ENCODE data around the gene AVPI1. TPM values are rescaled to one million over a fixed set of nuclear protein-coding genes. Genes with fewer than 3 reads are reported as not detected.

The AVPI1 gene, protein sequence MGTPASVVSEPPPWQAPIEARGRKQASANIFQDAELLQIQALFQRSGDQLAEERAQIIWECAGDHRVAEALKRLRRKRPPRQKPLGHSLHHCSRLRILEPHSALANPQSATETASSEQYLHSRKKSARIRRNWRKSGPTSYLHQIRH
- 10 to 100 TPM in 1 of 5 donors, 1 to 10 TPM in 4; 2.4 to 10.0 (median 3.6) TPM for total RNA-seq
- total RNA-seq (2013) = 2.5 TPM
- 0.11 to 15.8 (median 2.0) reads per million in 29 experiments for total RNA-seq

DNA sequence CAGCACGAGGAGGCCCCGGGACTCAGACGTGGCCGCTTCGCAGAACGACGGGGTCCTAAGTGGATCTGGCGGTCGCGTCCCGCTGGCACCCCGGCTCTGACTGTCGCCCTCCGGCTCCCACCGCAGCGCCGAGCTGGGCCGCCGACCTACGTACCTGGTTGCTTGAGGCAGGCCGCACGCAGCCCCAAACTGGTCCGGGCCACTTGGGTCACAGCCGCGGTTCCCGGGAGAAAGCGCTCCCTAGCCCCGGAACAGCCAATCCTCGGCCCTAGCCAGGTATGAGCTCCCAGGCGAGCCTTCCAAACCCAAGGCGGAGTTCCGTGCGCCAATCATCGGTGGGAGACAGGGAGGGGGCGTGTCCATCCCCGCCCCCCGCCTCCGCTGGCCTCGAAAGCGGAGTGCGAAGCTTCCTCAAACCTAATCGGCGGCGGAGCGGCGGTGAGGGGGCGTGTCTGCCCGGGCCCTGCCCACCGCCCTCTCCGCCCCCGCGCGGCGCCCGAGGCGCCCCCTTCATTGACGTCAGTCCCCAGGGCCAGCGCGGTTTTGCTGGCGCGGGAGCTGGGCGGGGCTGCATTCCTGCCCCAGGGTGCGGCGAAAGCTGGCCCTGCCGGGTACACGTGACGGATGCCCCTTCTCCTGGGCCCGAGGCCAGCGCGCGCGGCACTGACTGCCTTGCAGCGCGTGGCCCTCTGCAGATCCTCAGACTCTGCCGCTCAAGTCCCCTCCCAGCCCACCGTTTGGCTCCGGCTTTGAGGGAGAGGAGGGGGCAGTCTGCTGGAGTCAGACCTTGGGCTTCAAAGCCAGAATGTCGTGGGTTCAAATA, at the start of gene AVPI1:
TSS of gene AVPI1 (minus strand) at position 280 of the 823 bp plus-strand sequence. CDS start 7,336 bp downstream, outside the sequence.
- no peaks in the 10 kb centered on the region for H3K27me3 ChIP-seq (replicated peaks in 1 of 2; ENCODE audit: control insufficient read depth in 2 of 2, extremely low read depth in 1 of 2, insufficient read depth in 2 of 2, low read length in 1 of 2)
- CTCF ChIA-PET = interaction anchor here (0.6 to 3.3 kb wide), 14 partner anchors 8 to 182 kb away, joined by 3 to 22 read pairs (median 7); partner anchors contain the start of genes PI4K2A (in 1 of the 2) and ZFYVE27 (in 1 of the 2)
- H3K36me3 ChIP-seq (ENCODE audit: control insufficient read depth in 2 of 2, extremely low read depth in 1 of 2, insufficient read depth in 1 of 2, low read length in 1 of 2) = no peaks in the 10 kb centered on the region
- peak within 1 kb of the TSS; percentile 47 to 79 for H3K27ac Mint-ChIP-seq
- ATAC-seq (replicated peaks in 1 of 4) (peak; percentile 90 to 97 (median 91)), DNase-seq (peak; percentile 82 to 97 (median 94))
- H3K27ac ChIP-seq (ENCODE audit: low read length) = peak within 1 kb of the TSS; percentile 70
- H3K9me3 ChIP-seq = no peaks in the 10 kb centered on the region
- H3K4me3 ChIP-seq (ENCODE audit: control insufficient read depth in 1 of 2, extremely low read depth in 1 of 2, low read length in 1 of 2) = peak within 1 kb of the TSS; percentile 71 to 76
- peaks cover 18 to 32% (median 22%) of the 10 kb centered on the region in 3 donors for H3K4me1 Mint-ChIP-seq
- peaks cover 0 to 25% of the 10 kb centered on the region in 2 experiments for H3K4me1 ChIP-seq (ENCODE audit: control insufficient read depth in 1 of 2, extremely low read depth in 1 of 2, insufficient read depth in 2 of 2, low read length in 2 of 2)
- H3K27me3 Mint-ChIP-seq = no peaks in the 10 kb centered on the region
- H3K9me3 Mint-ChIP-seq = no peaks in the 10 kb centered on the region
- POLR2A ChIA-PET = interaction anchor here (0.6 to 1.3 kb wide), 5 partner anchors 13 to 50 kb away, joined by 3 to 10 read pairs (median 3); partner anchors contain the start of gene ZFYVE27 (in 2 of the 2)
- H3K36me3 Mint-ChIP-seq = no peaks in the 10 kb centered on the region
- under 1% methylated on average over 73 of the region's 78 CpGs for WGBS (ENCODE audit: insufficient coverage)
- peak within 1 kb of the TSS; percentile 82 to 88 (median 85) for H3K4me3 Mint-ChIP-seq

DNA sequence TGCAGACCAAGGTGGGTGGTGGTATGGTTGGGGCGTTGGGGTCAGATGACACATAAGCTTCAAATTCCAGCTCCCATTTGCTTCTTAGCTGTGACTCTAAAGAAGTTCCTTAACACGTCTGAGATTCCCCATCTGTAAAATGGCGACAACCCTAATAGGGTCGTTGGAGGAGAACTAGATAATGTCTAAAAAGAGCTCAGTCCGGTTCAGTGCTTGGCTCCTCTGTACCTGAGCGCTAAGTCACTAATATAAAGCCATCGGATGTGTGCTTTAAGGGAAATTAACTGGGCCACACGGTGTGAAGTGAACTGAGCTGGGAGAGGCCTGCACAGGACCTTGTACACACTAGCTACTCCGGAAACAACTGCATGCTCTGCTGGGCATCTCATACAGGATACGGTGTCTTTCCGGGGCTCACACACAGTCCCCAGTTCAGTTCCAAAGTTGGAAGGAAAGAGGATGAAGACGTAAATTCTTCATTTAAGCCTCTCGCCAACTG, 49.4 kb upstream of the AVPI1 start:
- ChIA-PET POLR2A (interaction anchor here (0.6 to 1.3 kb wide), 7 partner anchors 12 to 59 kb away, joined by 3 to 10 read pairs (median 3); partner anchors contain the start of gene AVPI1 (in 2 of the 2)), CTCF (interaction anchor here (0.6 to 4.9 kb wide), 18 partner anchors 11 to 322 kb away, joined by 3 to 29 read pairs (median 4); partner anchors contain the start of genes AVPI1 (in 1 of the 2), MARVELD1 (in 1 of the 2) and PI4K2A (in 1 of the 2))
- peaks cover 14% of the 10 kb centered on the region for H3K36me3 Mint-ChIP-seq
- WGBS (ENCODE audit: insufficient coverage) = 79% methylated on average over 9 of the region's 13 CpGs
- Histone ChIP-seq H3K27me3 (replicated peaks in 1 of 2; ENCODE audit: control insufficient read depth in 2 of 2, extremely low read depth in 1 of 2, insufficient read depth in 2 of 2, low read length in 1 of 2) (peaks cover 0 to under 1% of the 10 kb centered on the region in 2 experiments), H3K36me3 (ENCODE audit: control insufficient read depth in 2 of 2, extremely low read depth in 1 of 2, insufficient read depth in 1 of 2, low read length in 1 of 2) (peaks cover 0 to 13% of the 10 kb centered on the region in 2 donors), H3K9me3 (no peaks in the 10 kb centered on the region), H3K4me3 (ENCODE audit: control insufficient read depth in 1 of 2, extremely low read depth in 1 of 2, low read length in 1 of 2) (peak overlapping the region; percentile 91 to 96), H3K4me1 (ENCODE audit: control insufficient read depth in 1 of 2, extremely low read depth in 1 of 2, insufficient read depth in 2 of 2, low read length in 2 of 2) (peaks cover 6 to 32% of the 10 kb centered on the region in 2 experiments), H3K27ac (ENCODE audit: low read length) (peak overlapping the region; percentile 89)
- H3K4me3 Mint-ChIP-seq = peak overlapping the region; percentile 92 to 93 (median 93)
- H3K9me3 Mint-ChIP-seq = no peaks in the 10 kb centered on the region
- H3K27me3 Mint-ChIP-seq = peaks cover 0 to 2% of the 10 kb centered on the region in 2 donors
- no peak for DNase-seq
- H3K4me1 Mint-ChIP-seq = peaks cover 47 to 56% (median 55%) of the 10 kb centered on the region in 3 donors
- peak overlapping the region; percentile 94 to 96 for H3K27ac Mint-ChIP-seq
- peak; percentile 8 to 33 (median 16) for ATAC-seq (replicated peaks in 1 of 4)

DNA sequence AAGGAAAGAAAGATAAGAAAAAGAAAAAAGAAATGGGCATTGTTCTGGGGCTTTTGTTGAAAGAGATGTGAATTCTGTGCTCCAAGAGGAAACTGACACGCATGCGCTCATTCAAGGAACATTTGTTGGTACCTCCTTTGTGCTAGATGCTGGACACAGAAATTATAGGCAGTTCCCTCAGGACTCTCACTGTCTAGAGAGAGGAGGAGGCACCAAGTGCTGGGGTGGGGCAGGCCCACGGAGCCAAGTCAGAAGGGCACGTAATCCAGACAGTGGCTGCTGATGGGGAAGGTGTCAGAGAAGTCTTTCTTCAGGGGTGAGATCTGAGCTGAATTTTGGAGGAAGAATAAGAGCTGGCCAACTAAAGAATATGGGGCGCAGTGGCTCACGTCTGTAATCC, 47.0 kb upstream of the AVPI1 start:
- DNase-seq (no peak), ATAC-seq (replicated peaks in 1 of 4) (no peak)
- peaks cover 24 to 33% (median 31%) of the 10 kb centered on the region in 3 donors for H3K4me1 Mint-ChIP-seq
- H3K4me3 ChIP-seq (ENCODE audit: control insufficient read depth in 1 of 2, extremely low read depth in 1 of 2, low read length in 1 of 2) = no peak overlapping the region
- no peaks in the 10 kb centered on the region for H3K36me3 Mint-ChIP-seq
- H3K9me3 ChIP-seq = no peaks in the 10 kb centered on the region
- peaks cover 0 to 9% of the 10 kb centered on the region in 2 experiments for H3K27me3 ChIP-seq (replicated peaks in 1 of 2; ENCODE audit: control insufficient read depth in 2 of 2, extremely low read depth in 1 of 2, insufficient read depth in 2 of 2, low read length in 1 of 2)
- peaks cover 6 to 25% of the 10 kb centered on the region in 2 experiments for H3K4me1 ChIP-seq (ENCODE audit: control insufficient read depth in 1 of 2, extremely low read depth in 1 of 2, insufficient read depth in 2 of 2, low read length in 2 of 2)
- 88% methylated on average over 4 of the region's 6 CpGs for WGBS (ENCODE audit: insufficient coverage)
- no peaks in the 10 kb centered on the region for H3K9me3 Mint-ChIP-seq
- H3K27me3 Mint-ChIP-seq = peaks cover 0 to 8% of the 10 kb centered on the region in 2 donors
- H3K36me3 ChIP-seq (ENCODE audit: control insufficient read depth in 2 of 2, extremely low read depth in 1 of 2, insufficient read depth in 1 of 2, low read length in 1 of 2) = peaks cover 0 to 5% of the 10 kb centered on the region in 2 donors
- H3K4me3 Mint-ChIP-seq = no peak overlapping the region
- no peak overlapping the region for H3K27ac Mint-ChIP-seq
- ChIA-PET CTCF (interaction anchor here (0.6 to 4.9 kb wide), 10 partner anchors 25 to 453 kb away, joined by 3 to 29 read pairs (median 4); partner anchors contain the start of gene AVPI1 (in 1 of the 2)), POLR2A (interaction anchor here in 1 of 2 donors (0.6 kb wide), 1 partner anchor 17 kb away, joined by 4 read pairs; no protein-coding TSS in a partner anchor)
- no peak overlapping the region for H3K27ac ChIP-seq (ENCODE audit: low read length)

DNA sequence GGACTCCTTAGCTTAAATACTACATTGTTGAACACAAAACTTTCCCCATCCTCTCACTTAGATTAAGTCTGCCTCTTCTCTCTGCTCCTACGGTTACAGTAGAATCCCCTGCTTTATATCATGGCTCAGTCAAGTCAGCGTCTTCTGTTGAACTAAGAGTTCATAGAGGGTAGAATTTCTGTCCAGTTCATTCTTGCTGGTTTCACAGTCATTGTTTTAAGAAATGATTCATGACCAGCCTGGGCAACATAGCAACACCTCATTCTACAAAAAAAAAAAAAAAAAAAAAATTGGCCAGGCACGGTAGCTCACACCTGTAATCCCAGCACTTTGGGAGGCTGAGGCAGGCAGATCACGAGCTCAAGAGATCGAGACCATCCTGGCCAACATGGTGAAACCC, 46.2 kb upstream of the AVPI1 start:
- no peak overlapping the region for H3K4me3 Mint-ChIP-seq
- ChIA-PET CTCF (interaction anchor here (0.6 to 4.9 kb wide), 11 partner anchors 21 to 454 kb away, joined by 3 to 29 read pairs (median 4); partner anchors contain the start of gene AVPI1 (in 1 of the 2)), POLR2A (no interaction called here)
- no peaks in the 10 kb centered on the region for H3K36me3 ChIP-seq (ENCODE audit: control insufficient read depth in 2 of 2, extremely low read depth in 1 of 2, insufficient read depth in 1 of 2, low read length in 1 of 2)
- H3K9me3 ChIP-seq = no peaks in the 10 kb centered on the region
- no peak for DNase-seq
- no peaks in the 10 kb centered on the region for H3K36me3 Mint-ChIP-seq
- H3K4me1 ChIP-seq (ENCODE audit: control insufficient read depth in 1 of 2, extremely low read depth in 1 of 2, insufficient read depth in 2 of 2, low read length in 2 of 2) = peaks cover 5 to 17% of the 10 kb centered on the region in 2 experiments
- peaks cover 19 to 27% (median 25%) of the 10 kb centered on the region in 3 donors for H3K4me1 Mint-ChIP-seq
- H3K27ac ChIP-seq (ENCODE audit: low read length) = no peak overlapping the region
- H3K27me3 Mint-ChIP-seq = peaks cover 0 to 8% of the 10 kb centered on the region in 2 donors
- H3K27ac Mint-ChIP-seq = no peak overlapping the region
- WGBS (ENCODE audit: insufficient coverage) = 83% methylated on average over 2 of the region's 5 CpGs
- peaks cover 0 to 13% of the 10 kb centered on the region in 2 experiments for H3K27me3 ChIP-seq (replicated peaks in 1 of 2; ENCODE audit: control insufficient read depth in 2 of 2, extremely low read depth in 1 of 2, insufficient read depth in 2 of 2, low read length in 1 of 2)
- no peaks in the 10 kb centered on the region for H3K9me3 Mint-ChIP-seq
- no peak for ATAC-seq (replicated peaks in 1 of 4)
- no peak overlapping the region for H3K4me3 ChIP-seq (ENCODE audit: control insufficient read depth in 1 of 2, extremely low read depth in 1 of 2, low read length in 1 of 2)

DNA sequence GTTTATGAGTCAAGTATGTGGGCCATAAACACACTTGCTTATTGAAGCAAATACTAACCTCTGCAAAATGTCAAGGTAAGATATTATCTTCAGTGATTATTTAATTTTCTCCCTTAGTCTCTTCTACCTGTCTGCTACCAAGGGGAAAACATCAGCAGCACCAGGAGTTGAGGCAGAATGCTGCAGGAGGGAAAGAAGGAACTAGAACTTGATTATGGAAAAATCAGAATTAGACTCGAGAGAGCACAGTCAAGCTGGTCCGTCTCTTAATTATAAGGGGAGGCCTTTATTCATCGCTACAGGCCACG, 45.0 kb upstream of the AVPI1 start:
- H3K9me3 Mint-ChIP-seq = no peaks in the 10 kb centered on the region
- Histone ChIP-seq H3K27ac (ENCODE audit: low read length) (no peak overlapping the region), H3K9me3 (no peaks in the 10 kb centered on the region), H3K4me3 (ENCODE audit: control insufficient read depth in 1 of 2, extremely low read depth in 1 of 2, low read length in 1 of 2) (no peak overlapping the region), H3K27me3 (replicated peaks in 1 of 2; ENCODE audit: control insufficient read depth in 2 of 2, extremely low read depth in 1 of 2, insufficient read depth in 2 of 2, low read length in 1 of 2) (peaks cover 0 to 13% of the 10 kb centered on the region in 2 experiments), H3K4me1 (ENCODE audit: control insufficient read depth in 1 of 2, extremely low read depth in 1 of 2, insufficient read depth in 2 of 2, low read length in 2 of 2) (peaks cover 0 to 8% of the 10 kb centered on the region in 2 experiments), H3K36me3 (ENCODE audit: control insufficient read depth in 2 of 2, extremely low read depth in 1 of 2, insufficient read depth in 1 of 2, low read length in 1 of 2) (no peaks in the 10 kb centered on the region)
- DNase-seq (no peak), ATAC-seq (replicated peaks in 1 of 4) (no peak)
- CTCF ChIA-PET = interaction anchor here (0.9 to 4.9 kb wide), 8 partner anchors 23 to 55 kb away, joined by 3 to 29 read pairs (median 9); partner anchors contain the start of gene AVPI1 (in 1 of the 2)
- 50% methylated on average over 1 of the region's 4 CpGs for WGBS (ENCODE audit: insufficient coverage)
- H3K4me1 Mint-ChIP-seq = peaks cover 10 to 16% (median 16%) of the 10 kb centered on the region in 3 donors
- no peak overlapping the region for H3K4me3 Mint-ChIP-seq
- peaks cover 0 to 11% of the 10 kb centered on the region in 2 donors for H3K27me3 Mint-ChIP-seq
- POLR2A ChIA-PET = no interaction called here
- no peaks in the 10 kb centered on the region for H3K36me3 Mint-ChIP-seq
- H3K27ac Mint-ChIP-seq = no peak overlapping the region
